Skin of body (tissue), 2 donors: ENCODE measurements around the gene GRAMD1A. TPM values are rescaled to one million over a fixed set of nuclear protein-coding genes. Genes with fewer than 3 reads are reported as not detected.

ENCODE experiments used
- DNase-seq: peaks from one replicate; lab custom pipeline; 2025; lab: John Stamatoyannopoulos, UW
- total RNA-seq: library from RNA; depleted of rRNA; stranded (reverse); fragments of >200 nt; gene quantifications from one replicate; pipeline ENCODE4 v1.2.3, GENCODE V29; 2014

GRAMD1A gene
- total RNA-seq, 1 donor from 2014 or later = 32.7 TPM

DNA sequence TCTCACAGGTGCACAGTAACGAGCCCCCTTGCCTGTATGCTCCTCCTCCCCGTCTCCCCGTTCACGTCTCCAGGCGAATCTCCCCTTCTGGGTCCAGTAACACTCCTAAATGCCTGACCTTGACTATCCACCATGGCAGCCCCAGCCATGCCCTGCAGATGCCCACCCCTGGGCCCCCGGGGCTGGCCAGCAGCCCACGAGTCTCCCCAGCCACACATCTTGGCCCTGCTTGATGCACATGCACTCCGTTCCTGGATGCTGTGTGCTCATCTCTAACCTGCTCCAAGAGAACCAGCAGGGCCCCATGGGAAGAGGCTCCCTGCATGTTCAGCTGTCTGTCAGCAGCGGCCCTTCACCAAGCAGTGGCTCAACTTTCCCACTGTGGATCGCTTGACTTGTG lies 73.4 kb downstream of the GRAMD1A start:
- no peak for DNase-seq

DNA sequence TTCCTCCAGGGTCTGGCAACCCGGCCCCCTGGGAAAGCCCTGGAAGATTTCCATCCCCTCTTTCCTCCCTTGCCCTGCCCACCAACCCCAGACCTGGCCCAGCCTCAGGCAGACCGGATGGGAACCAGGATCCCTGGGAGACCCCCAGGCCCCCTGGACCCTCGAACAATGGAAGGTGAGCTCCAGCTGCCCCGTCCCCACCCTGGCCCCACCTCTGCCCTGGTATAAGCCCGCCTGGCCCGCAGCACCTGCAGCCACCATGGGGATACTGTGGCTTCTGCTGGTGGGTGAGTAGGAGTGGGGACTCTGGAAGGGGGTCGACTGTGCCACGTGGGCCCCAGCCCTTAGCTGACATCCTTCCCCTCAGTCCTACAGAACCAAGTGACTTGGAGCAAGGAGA lies 73.8 kb downstream of the GRAMD1A start:
- DNase-seq = no peak

DNA sequence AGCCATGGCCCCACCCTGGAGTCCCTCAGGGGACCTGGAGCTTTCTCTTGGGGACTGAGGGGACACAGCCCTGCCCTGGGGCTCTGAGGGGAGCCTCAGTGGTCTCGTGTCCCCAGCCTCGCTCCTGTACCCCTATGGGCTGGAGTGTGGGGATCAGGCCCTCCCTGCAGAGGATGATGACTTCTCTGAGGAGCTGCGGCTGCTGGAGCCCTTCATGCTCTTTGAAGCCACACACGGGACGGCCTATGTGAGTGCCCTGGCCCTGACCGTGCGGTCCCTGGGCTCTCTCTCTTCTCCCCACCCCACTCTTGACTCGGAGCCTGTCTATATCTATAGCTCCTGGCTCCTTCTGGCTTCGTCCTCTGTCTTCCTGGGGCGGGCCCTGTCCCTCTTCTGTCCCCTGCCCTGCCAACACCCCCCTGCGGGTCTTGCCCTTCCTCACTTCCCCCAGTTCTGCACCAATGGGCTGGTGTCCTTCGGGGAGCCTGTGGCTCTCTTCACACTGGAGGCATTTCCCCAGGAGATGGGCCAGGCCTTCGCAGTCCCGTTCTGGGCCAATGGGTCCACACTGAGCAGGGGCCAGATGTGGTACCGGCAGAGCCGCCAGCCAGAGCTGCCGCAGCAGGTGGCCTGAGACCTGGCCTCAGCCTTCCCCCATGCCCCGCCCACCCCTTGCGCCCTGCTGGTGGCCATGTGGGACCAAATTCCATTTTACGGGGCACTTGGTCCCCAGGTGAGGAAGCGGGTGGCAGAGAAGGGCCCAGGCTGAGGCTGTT lies 74.5 kb downstream of the GRAMD1A start:
- DNase-seq = no peak

DNA sequence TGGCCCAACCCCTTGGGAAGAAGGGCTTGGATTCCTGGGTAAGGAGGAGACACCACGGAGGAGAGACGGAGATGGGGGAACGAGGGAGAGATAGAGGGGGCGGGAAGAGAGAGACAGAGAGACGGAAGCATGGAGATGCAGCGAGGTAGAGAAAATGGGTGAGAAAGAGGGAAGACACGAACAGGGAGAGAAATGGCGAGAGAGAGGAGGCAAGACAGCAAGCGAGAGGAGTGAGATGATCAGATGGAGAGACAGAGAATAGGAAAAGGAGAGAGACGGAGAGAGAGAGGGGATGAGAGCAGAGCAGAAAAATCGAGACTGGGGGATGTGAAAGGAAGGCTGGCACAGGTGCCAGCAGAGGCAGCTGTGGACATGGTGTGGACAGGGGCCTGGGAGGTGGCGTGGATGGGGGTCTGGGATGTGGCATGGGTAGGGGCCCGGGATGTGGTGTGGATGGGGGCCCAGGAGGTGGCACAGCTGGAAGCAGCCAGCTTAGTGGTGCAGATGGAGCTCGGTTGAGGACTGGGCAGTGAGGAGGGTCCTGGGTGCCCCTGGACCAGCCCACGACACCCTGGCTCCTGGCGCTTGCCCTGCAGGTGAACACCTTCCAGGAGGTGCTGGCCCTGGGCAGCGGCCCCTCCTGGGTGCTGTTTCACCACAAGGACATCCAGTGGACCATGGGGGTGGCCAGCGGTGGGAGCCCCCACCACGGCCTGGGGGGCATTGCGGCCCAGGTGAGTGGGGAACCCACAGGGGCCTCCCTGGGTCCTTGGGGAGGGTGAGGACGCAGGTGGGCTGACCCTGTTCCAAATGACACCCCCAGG lies 75.3 kb downstream of the GRAMD1A start:
- DNase-seq = no peak

DNA sequence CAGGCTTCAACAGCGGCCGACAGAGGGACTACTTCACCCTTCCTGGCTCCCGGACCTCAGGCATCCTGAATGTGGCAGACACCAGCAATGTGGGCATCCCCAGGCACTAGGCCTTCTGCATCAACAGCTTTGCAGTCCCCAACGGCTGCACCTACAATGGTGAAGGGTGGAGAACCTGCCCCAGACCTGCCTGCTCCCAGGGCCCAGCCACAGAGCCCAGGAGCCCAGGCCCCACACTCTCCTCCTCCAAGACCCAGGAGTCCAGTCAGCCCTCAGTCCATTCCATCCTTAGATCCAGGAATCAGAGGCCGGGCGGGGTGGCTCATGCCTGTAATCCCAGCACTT lies 75.9 kb downstream of the GRAMD1A start:
- no peak for DNase-seq

Other genes with a start within 250 kb of the GRAMD1A start
- gene ZNF599, start 227.1 kb upstream of the GRAMD1A start, total RNA-seq = 3.8 TPM
- gene ZNF30, start 73.4 kb upstream of the GRAMD1A start, total RNA-seq = 3.2 TPM
- 5.3 TPM for gene ZNF792, start 36.1 kb upstream of the GRAMD1A start, total RNA-seq
- 1.4 TPM for gene SCN1B, start 30.1 kb downstream of the GRAMD1A start, total RNA-seq
- 0.69 TPM for gene HPN, start 41.4 kb downstream of the GRAMD1A start, total RNA-seq
- gene FXYD3, start 115.5 kb downstream of the GRAMD1A start, total RNA-seq = 75.0 TPM
- gene LGI4, start 134.7 kb downstream of the GRAMD1A start, total RNA-seq = 5.7 TPM
- 17.4 TPM for gene FXYD1, start 138.5 kb downstream of the GRAMD1A start, total RNA-seq
- gene FXYD7, start 142.9 kb downstream of the GRAMD1A start, total RNA-seq = 0.59 TPM
- gene FXYD5, start 154.4 kb downstream of the GRAMD1A start, total RNA-seq = 10.7 TPM
- gene FAM187B, start 228.4 kb downstream of the GRAMD1A start, total RNA-seq = not detected
- 10.5 TPM for gene LSR, start 248.7 kb downstream of the GRAMD1A start, total RNA-seq